GM23338 (cell line): ENCODE data around the gene CHST11. TPM values are rescaled to one million over a fixed set of nuclear protein-coding genes. Genes with fewer than 3 reads are reported as not detected.

Experiments used
- ATAC-seq: fragments of 200-7000 bp; cut with Tn5 transposase; 3 replicates; pipeline ENCODE4 v1.9.1; 2020
- DNase-seq: peaks from one replicate; pipeline ENCODE4 v3.0.0-alpha.2; 2015; ENCODE audit warnings: low spot score
- H2AFZ ChIP-seq: fragments of 200-600 bp; sonication (generic); 2 replicates; pipeline ENCODE4 v1.8.0; 2016; ENCODE audit warnings: antibody characterized with exemption, mild to moderate bottlenecking, moderate library complexity
- H3F3A ChIP-seq: fragments of 200-600 bp; sonication (generic); replicated peaks from 2 replicates; pipeline ENCODE4 v1.8.0; 2017; ENCODE audit warnings: antibody characterized with exemption, mixed run types, low read depth
- H3K27ac ChIP-seq: fragments of 200-600 bp; sonication (generic); 2 replicates; pipeline ENCODE4 v1.6.1; 2016; ENCODE audit warnings: low read depth
- H3K27me3 ChIP-seq: fragments of 200-600 bp; sonication (generic); 2 replicates; pipeline ENCODE4 v1.8.0; 2016; ENCODE audit warnings: mild to moderate bottlenecking, mixed run types, moderate library complexity; ENCODE audit not compliant: insufficient read depth
- H3K36me3 ChIP-seq: fragments of 200-600 bp; sonication (generic); 2 replicates; pipeline ENCODE4 v1.8.0; 2016; ENCODE audit warnings: mild to moderate bottlenecking; ENCODE audit not compliant: insufficient read depth
- H3K4me1 ChIP-seq: fragments of 200-600 bp; sonication (generic); 2 replicates; pipeline ENCODE4 v1.8.0; 2016; ENCODE audit warnings: mild to moderate bottlenecking, moderate library complexity; ENCODE audit not compliant: insufficient read depth
- H3K4me2 ChIP-seq: fragments of 200-600 bp; sonication (generic); 2 replicates; pipeline ENCODE4 v1.7.1; 2017; ENCODE audit warnings: mixed run types
- H3K4me3 ChIP-seq: fragments of 200-600 bp; sonication (generic); 2 replicates; pipeline ENCODE4 v1.6.1; 2016; ENCODE audit warnings: mixed run types
- H3K79me2 ChIP-seq: fragments of 200-600 bp; sonication (generic); replicated peaks from 2 replicates; pipeline ENCODE4 v1.8.0; 2017; ENCODE audit warnings: mild to moderate bottlenecking; ENCODE audit not compliant: insufficient read depth
- H3K9me2 ChIP-seq: fragments of 200-600 bp; sonication (generic); 2 replicates; pipeline ENCODE4 v1.8.0; 2017; ENCODE audit not compliant: insufficient read depth
- H4K20me1 ChIP-seq: fragments of 200-600 bp; sonication (generic); replicated peaks from 2 replicates; pipeline ENCODE4 v1.8.0; 2017; ENCODE audit warnings: mild to moderate bottlenecking; ENCODE audit not compliant: insufficient read depth
- H3K27ac Mint-ChIP-seq: 2 replicates; pipeline ENCODE4 v1.8.0; 2020; ENCODE audit warnings: inconsistent platforms, mild to moderate bottlenecking, moderate library complexity, mixed read lengths
- H3K27me3 Mint-ChIP-seq: 3 replicates; pipeline ENCODE4 v1.8.0; 2022; ENCODE audit warnings: low read depth, mild to moderate bottlenecking, moderate library complexity, mixed read lengths, inconsistent platforms; ENCODE audit not compliant: insufficient read depth, poor library complexity
- H3K36me3 Mint-ChIP-seq: 3 replicates; pipeline ENCODE4 v1.8.0; 2021; ENCODE audit warnings: low read depth, mild to moderate bottlenecking, inconsistent platforms, moderate library complexity, mixed read lengths
- H3K4me1 Mint-ChIP-seq: 3 replicates; pipeline ENCODE4 v1.8.0; 2020; ENCODE audit warnings: mild to moderate bottlenecking, inconsistent platforms, mixed read lengths
- H3K4me3 Mint-ChIP-seq: 3 replicates; pipeline ENCODE4 v1.8.0; 2021; ENCODE audit warnings: moderate library complexity, mild to moderate bottlenecking, inconsistent platforms, mixed read lengths
- H3K9me3 Mint-ChIP-seq: 3 replicates; pipeline ENCODE4 v1.8.0; 2020; ENCODE audit warnings: moderate library complexity, mild to moderate bottlenecking, inconsistent platforms, mixed read lengths
- CREB1 ChIP-seq: fragments of 250-450 bp; sonication (Bioruptor Pico); IDR thresholded peaks from 2 replicates; pipeline ENCODE4 v1.5.0; 2020; ENCODE audit warnings: low read depth, mild to moderate bottlenecking, moderate library complexity
- EZH2 ChIP-seq: fragments of 200-600 bp; sonication (generic); IDR thresholded peaks from one replicate; pipeline ENCODE4 v1.8.0; 2017; ENCODE audit warnings: antibody characterized with exemption, mild to moderate bottlenecking, low read depth; ENCODE audit not compliant: unreplicated experiment
- EZH2phosphoT487 ChIP-seq: fragments of 200-600 bp; sonication (generic); IDR thresholded peaks from one replicate; pipeline ENCODE4 v1.8.1; 2018; ENCODE audit warnings: antibody characterized with exemption; ENCODE audit not compliant: unreplicated experiment
- JUNB ChIP-seq: IDR thresholded peaks from one replicate; pipeline ENCODE4 v1.6.1; 2016; ENCODE audit warnings: antibody characterized with exemption; ENCODE audit not compliant: unreplicated experiment
- NANOG ChIP-seq: IDR thresholded peaks from 2 replicates; pipeline ENCODE4 v1.6.1; 2016; ENCODE audit warnings: antibody characterized with exemption, borderline replicate concordance
- STAT1 ChIP-seq: IDR thresholded peaks from one replicate; pipeline ENCODE4 v1.6.1; 2016; ENCODE audit warnings: antibody characterized with exemption; ENCODE audit not compliant: unreplicated experiment
- ZNF331 ChIP-seq: fragments of 250-450 bp; sonication (Bioruptor Pico); IDR thresholded peaks from 2 replicates; pipeline ENCODE4 v1.5.0; 2020; ENCODE audit warnings: low read depth, mild to moderate bottlenecking, moderate library complexity
- polyA plus RNA-seq: library from polyadenylated mRNA; unstranded; fragments of >200 nt; fragmentation: Nextera tagmentation; extraction: Ambion mirVana; gene quantifications from 2 replicates; pipeline ENCODE4 v1.2.1, GENCODE V29; 2016
- total RNA-seq: library from RNA; depleted of rRNA; stranded (reverse); fragments of >200 nt; shearing (Covaris generic); gene quantifications from 2 replicates; pipeline ENCODE4 v1.2.3, GENCODE V29; 2014
- TF ChIP-seq, protein P1 (sequence below): IDR thresholded peaks from 2 replicates; pipeline ENCODE4 v1.6.1; 2016; ENCODE audit warnings: antibody characterized with exemption
- TF ChIP-seq, protein P2 (sequence below): IDR thresholded peaks from one replicate; pipeline ENCODE4 v1.6.1; 2018; ENCODE audit warnings: antibody characterized with exemption; ENCODE audit not compliant: unreplicated experiment
- TF ChIP-seq, protein P3 (sequence below), 2 experiments: fragments of 200-600 bp in 1 of 2; sonication (generic) in 1 of 2; conservative IDR thresholded peaks; 2 replicates each; pipeline versions ENCODE4 v1.5.1 to v1.6.1; 2016 to 2017; ENCODE audit warnings: antibody characterized with exemption in 2 of 2, low read depth in 2 of 2, mild to moderate bottlenecking in 2 of 2, moderate library complexity in 1 of 2
- TF ChIP-seq, protein P4 (sequence below): fragments of 250-450 bp; sonication (Bioruptor Pico); IDR thresholded peaks from 2 replicates; pipeline ENCODE4 v1.5.0; 2020; ENCODE audit warnings: mild to moderate bottlenecking, moderate library complexity

Gene CHST11
- total and polyA plus RNA-seq, 2 experiments from 2014 or later, result 7.7 to 25.7 TPM

DNA sequence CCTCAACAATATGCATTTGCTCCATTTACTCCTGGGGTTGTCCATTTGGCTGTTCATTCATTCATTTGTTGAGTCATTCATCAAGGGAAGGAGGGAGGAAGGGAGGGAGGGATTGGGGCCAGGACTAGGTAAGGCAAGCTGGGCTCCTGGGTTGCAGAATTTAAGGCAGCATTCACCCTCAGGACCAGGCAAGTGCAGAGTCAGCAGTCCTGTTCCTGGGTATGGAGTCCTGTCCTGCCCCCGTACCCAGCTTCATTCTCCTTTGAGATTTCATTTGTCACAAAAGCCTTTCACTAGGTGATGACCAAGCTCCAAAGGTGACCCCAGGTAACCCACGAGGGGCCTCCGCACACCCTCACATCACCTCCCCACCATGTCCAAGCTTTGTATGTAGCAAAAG, 178.1 kb downstream of the CHST11 start (continued):
- TF ChIP-seq, protein P1, sequence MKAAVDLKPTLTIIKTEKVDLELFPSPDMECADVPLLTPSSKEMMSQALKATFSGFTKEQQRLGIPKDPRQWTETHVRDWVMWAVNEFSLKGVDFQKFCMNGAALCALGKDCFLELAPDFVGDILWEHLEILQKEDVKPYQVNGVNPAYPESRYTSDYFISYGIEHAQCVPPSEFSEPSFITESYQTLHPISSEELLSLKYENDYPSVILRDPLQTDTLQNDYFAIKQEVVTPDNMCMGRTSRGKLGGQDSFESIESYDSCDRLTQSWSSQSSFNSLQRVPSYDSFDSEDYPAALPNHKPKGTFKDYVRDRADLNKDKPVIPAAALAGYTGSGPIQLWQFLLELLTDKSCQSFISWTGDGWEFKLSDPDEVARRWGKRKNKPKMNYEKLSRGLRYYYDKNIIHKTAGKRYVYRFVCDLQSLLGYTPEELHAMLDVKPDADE, result no peak
- TF ChIP-seq, protein P2, sequence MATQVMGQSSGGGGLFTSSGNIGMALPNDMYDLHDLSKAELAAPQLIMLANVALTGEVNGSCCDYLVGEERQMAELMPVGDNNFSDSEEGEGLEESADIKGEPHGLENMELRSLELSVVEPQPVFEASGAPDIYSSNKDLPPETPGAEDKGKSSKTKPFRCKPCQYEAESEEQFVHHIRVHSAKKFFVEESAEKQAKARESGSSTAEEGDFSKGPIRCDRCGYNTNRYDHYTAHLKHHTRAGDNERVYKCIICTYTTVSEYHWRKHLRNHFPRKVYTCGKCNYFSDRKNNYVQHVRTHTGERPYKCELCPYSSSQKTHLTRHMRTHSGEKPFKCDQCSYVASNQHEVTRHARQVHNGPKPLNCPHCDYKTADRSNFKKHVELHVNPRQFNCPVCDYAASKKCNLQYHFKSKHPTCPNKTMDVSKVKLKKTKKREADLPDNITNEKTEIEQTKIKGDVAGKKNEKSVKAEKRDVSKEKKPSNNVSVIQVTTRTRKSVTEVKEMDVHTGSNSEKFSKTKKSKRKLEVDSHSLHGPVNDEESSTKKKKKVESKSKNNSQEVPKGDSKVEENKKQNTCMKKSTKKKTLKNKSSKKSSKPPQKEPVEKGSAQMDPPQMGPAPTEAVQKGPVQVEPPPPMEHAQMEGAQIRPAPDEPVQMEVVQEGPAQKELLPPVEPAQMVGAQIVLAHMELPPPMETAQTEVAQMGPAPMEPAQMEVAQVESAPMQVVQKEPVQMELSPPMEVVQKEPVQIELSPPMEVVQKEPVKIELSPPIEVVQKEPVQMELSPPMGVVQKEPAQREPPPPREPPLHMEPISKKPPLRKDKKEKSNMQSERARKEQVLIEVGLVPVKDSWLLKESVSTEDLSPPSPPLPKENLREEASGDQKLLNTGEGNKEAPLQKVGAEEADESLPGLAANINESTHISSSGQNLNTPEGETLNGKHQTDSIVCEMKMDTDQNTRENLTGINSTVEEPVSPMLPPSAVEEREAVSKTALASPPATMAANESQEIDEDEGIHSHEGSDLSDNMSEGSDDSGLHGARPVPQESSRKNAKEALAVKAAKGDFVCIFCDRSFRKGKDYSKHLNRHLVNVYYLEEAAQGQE, result no peak
- TF ChIP-seq CREB1 (CRISPR knock-in tag) (no peak), NANOG (no peak), JUNB (no peak), EZH2 (no peak), EZH2phosphoT487 (no peak), STAT1 (no peak)
- TF ChIP-seq, protein P3, sequence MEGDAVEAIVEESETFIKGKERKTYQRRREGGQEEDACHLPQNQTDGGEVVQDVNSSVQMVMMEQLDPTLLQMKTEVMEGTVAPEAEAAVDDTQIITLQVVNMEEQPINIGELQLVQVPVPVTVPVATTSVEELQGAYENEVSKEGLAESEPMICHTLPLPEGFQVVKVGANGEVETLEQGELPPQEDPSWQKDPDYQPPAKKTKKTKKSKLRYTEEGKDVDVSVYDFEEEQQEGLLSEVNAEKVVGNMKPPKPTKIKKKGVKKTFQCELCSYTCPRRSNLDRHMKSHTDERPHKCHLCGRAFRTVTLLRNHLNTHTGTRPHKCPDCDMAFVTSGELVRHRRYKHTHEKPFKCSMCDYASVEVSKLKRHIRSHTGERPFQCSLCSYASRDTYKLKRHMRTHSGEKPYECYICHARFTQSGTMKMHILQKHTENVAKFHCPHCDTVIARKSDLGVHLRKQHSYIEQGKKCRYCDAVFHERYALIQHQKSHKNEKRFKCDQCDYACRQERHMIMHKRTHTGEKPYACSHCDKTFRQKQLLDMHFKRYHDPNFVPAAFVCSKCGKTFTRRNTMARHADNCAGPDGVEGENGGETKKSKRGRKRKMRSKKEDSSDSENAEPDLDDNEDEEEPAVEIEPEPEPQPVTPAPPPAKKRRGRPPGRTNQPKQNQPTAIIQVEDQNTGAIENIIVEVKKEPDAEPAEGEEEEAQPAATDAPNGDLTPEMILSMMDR (conservative IDR thresholded peaks at IDR 0.05; ENCODE audit: low read depth in 2 of 2), result no peak

DNA sequence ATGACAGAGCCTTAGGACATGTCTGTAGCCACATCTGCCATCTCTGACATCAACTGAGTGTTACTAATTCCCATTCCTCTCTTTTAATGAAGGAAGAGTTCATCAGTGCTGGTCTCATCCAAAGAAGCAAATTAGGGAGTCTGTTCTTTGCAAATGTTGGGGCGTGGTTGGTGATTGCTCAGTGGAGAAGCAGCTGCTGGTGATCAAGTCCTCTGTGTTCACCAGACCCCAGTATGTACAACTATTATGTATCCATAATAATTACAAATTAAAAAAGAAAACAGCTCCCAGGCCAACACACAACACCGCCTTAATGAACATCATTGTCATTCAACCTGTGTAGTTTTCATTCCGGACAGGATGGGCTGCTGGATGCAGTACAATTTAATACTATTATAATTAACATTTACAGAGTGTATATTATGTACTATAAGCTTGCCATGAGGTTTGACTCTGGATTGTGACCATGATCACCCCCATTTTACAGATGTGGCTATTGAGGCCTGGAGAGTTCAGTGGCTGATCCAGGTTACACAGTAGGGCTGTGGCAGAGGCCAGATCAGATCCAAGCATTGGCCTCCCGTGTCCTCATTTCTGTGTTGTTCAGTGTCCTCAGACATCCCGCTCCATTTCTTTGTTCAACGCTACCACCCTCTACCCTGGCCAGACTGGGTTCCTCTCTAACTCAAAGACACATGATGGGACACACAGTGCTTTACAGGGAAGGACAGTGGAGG, 179.0 kb downstream of the CHST11 start:
- Histone ChIP-seq H3K4me1 (peaks cover 3% of the 10 kb centered on the region; the same call in 1 of the 2 replicates), H3K36me3 (no peaks in the 10 kb centered on the region), H3K4me2 (no peak overlapping the region), H3K4me3 (no peak overlapping the region), H4K20me1 (no peaks in the 10 kb centered on the region), H3K79me2 (no peaks in the 10 kb centered on the region), H3K9me2 (0 out of 2 replicates have a peak, but pooled peaks cover 5% of the 10 kb centered on the region), H3F3A (no peaks in the 10 kb centered on the region), H3K27ac (no peak overlapping the region), H3K27me3 (no peaks in the 10 kb centered on the region), H2AFZ (no peak overlapping the region)
- H3K4me3 Mint-ChIP-seq, result no peak overlapping the region
- no peak overlapping the region for H3K27ac Mint-ChIP-seq
- peaks cover 7% of the 10 kb centered on the region for H3K36me3 Mint-ChIP-seq
- H3K9me3 Mint-ChIP-seq, result peaks cover 8% of the 10 kb centered on the region; the same call in 2 of the 3 replicates
- peaks cover 10% of the 10 kb centered on the region for H3K27me3 Mint-ChIP-seq
- no peak for TF ChIP-seq ZNF331 (CRISPR knock-in tag)
- TF ChIP-seq EZH2phosphoT487, result no peak
- TF ChIP-seq, protein P4, sequence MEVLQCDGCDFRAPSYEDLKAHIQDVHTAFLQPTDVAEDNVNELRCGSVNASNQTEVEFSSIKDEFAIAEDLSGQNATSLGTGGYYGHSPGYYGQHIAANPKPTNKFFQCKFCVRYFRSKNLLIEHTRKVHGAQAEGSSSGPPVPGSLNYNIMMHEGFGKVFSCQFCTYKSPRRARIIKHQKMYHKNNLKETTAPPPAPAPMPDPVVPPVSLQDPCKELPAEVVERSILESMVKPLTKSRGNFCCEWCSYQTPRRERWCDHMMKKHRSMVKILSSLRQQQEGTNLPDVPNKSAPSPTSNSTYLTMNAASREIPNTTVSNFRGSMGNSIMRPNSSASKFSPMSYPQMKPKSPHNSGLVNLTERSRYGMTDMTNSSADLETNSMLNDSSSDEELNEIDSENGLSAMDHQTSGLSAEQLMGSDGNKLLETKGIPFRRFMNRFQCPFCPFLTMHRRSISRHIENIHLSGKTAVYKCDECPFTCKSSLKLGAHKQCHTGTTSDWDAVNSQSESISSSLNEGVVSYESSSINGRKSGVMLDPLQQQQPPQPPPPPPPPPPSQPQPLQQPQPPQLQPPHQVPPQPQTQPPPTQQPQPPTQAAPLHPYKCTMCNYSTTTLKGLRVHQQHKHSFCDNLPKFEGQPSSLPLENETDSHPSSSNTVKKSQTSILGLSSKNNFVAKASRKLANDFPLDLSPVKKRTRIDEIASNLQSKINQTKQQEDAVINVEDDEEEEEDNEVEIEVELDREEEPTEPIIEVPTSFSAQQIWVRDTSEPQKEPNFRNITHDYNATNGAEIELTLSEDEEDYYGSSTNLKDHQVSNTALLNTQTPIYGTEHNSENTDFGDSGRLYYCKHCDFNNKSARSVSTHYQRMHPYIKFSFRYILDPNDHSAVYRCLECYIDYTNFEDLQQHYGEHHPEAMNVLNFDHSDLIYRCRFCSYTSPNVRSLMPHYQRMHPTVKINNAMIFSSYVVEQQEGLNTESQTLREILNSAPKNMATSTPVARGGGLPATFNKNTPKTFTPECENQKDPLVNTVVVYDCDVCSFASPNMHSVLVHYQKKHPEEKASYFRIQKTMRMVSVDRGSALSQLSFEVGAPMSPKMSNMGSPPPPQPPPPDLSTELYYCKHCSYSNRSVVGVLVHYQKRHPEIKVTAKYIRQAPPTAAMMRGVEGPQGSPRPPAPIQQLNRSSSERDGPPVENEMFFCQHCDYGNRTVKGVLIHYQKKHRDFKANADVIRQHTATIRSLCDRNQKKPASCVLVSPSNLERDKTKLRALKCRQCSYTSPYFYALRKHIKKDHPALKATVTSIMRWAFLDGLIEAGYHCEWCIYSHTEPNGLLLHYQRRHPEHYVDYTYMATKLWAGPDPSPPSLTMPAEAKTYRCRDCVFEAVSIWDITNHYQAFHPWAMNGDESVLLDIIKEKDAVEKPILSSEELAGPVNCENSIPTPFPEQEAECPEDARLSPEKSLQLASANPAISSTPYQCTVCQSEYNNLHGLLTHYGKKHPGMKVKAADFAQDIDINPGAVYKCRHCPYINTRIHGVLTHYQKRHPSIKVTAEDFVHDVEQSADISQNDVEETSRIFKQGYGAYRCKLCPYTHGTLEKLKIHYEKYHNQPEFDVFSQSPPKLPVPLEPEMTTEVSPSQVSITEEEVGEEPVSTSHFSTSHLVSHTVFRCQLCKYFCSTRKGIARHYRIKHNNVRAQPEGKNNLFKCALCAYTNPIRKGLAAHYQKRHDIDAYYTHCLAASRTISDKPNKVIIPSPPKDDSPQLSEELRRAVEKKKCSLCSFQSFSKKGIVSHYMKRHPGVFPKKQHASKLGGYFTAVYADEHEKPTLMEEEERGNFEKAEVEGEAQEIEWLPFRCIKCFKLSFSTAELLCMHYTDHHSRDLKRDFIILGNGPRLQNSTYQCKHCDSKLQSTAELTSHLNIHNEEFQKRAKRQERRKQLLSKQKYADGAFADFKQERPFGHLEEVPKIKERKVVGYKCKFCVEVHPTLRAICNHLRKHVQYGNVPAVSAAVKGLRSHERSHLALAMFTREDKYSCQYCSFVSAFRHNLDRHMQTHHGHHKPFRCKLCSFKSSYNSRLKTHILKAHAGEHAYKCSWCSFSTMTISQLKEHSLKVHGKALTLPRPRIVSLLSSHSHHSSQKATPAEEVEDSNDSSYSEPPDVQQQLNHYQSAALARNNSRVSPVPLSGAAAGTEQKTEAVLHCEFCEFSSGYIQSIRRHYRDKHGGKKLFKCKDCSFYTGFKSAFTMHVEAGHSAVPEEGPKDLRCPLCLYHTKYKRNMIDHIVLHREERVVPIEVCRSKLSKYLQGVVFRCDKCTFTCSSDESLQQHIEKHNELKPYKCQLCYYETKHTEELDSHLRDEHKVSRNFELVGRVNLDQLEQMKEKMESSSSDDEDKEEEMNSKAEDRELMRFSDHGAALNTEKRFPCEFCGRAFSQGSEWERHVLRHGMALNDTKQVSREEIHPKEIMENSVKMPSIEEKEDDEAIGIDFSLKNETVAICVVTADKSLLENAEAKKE (CRISPR knock-in tag), result no peak
- TF ChIP-seq CREB1 (CRISPR knock-in tag), result no peak
- no peak for TF ChIP-seq NANOG
- ATAC-seq (no peak), DNase-seq (no peak)
- H3K4me1 Mint-ChIP-seq, result peaks cover 22% of the 10 kb centered on the region
